HFFc6 (cell line): ENCODE data around the gene FPR3. TPM values are rescaled to one million over a fixed set of nuclear protein-coding genes. Genes with fewer than 3 reads are reported as not detected.

Experiments
- DNase-seq: peaks from one replicate; pipeline ENCODE4 v3.0.0-alpha.2; 2018
- H3K27ac Mint-ChIP-seq: 2 replicates; pipeline ENCODE4 v1.8.0; 2020; ENCODE audit warnings: mild to moderate bottlenecking, mixed read lengths
- H3K27me3 Mint-ChIP-seq: 2 replicates; pipeline ENCODE4 v1.8.0; 2021; ENCODE audit warnings: mild to moderate bottlenecking, moderate library complexity, mixed read lengths; ENCODE audit not compliant: insufficient read depth
- H3K36me3 Mint-ChIP-seq: 2 replicates; pipeline ENCODE4 v1.8.0; 2021; ENCODE audit warnings: low read depth, mixed read lengths
- H3K4me1 Mint-ChIP-seq: 2 replicates; pipeline ENCODE4 v1.8.0; 2020; ENCODE audit warnings: low read depth, mixed read lengths
- H3K4me3 Mint-ChIP-seq: 2 replicates; pipeline ENCODE4 v1.8.0; 2020; ENCODE audit warnings: mild to moderate bottlenecking, moderate library complexity, mixed read lengths
- H3K9me3 Mint-ChIP-seq: 2 replicates; pipeline ENCODE4 v1.8.0; 2020; ENCODE audit warnings: mild to moderate bottlenecking, mixed read lengths
- CTCF ChIP-seq: fragments of 200-600 bp; sonication (generic); IDR thresholded peaks from 2 replicates; pipeline ENCODE4 v1.5.0; 2021; ENCODE audit warnings: antibody characterized with exemption, mild to moderate bottlenecking
- long read RNA-seq: library from polyadenylated mRNA; unstranded; transcript quantifications from one replicate; pipeline ENCODE4 v2.0.0, GENCODE V29; 2019
- total RNA-seq, 6 experiments: library from RNA; stranded (reverse); fragmentation: NEBNext Ultra II Directional; extraction: Animal tissue kit (Norgen Biotek cat#: 25700); gene quantifications; 2 replicates in 1 of 6; 3 replicates in 5 of 6; pipeline ENCODE4 v1.2.3, GENCODE V29; 2021

FPR3 gene
- not detected for total RNA-seq
- long read RNA-seq, result 0 reads

DNA sequence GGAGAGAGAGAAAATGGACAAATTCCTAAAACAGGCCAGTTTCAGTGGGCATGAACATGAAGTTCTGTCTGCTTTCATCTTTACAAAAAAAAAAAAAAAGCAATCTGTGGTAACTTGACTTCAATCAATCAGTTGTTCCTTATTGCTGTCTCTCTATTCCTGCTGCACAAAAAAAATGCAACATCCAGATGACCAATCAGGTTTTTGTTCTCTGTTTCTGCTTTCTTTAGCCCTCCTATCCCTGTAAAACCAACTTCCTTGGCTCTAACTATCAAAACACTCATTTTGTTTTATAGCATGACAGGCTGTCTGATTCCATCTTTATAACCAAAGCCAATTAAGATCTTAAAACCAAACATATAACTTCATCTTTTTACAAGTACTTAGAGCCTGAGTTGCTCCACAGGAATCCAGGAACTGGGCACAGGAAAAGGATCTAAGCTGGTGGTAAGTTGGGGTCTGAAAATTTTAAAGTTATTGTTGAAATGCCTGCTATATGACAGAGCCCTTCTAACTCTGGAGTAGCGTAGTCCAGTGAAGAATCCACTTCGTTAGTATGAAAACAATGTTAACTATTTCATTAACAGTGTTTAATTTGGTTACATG is at the start of gene FPR3:
Gene FPR3, plus strand, starts transcription at position 273 of the 606 bp plus-strand sequence. CDS start 28,592 bp downstream, outside the sequence.
- Mint-ChIP-seq H3K4me3 (no peak within 1 kb of the TSS), H3K27ac (no peak within 1 kb of the TSS), H3K4me1 (peaks cover 40% of the 10 kb centered on the region), H3K36me3 (no peaks in the 10 kb centered on the region), H3K9me3 (peaks cover 9% of the 10 kb centered on the region; the same call in 1 of the 2 replicates), H3K27me3 (peaks cover 3% of the 10 kb centered on the region)
- DNase-seq, result no peak
- no peak for TF ChIP-seq CTCF

DNA sequence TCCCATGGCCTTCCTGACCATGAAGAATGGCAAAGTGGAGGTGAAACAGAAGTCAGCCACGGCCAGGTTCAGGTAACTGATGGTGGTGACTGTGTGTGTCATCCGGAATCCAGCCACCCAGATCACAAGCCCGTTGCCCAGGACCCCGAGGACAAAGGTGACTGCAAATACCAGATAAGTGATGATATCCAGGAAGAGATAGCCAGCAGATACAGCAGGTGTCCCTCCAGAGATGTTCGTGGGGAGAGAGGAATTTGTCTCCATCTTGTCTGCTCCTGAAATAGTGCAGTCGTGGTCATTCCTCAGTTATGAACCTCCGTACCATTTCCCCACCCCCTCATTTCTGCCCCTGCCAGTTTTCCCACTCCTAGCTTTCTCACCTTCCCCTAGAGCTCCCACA is 48.2 kb upstream of the FPR3 start:
- H3K27me3 Mint-ChIP-seq, result peaks cover 14% of the 10 kb centered on the region
- H3K36me3 Mint-ChIP-seq, result no peaks in the 10 kb centered on the region; the same call in 1 of the 2 replicates
- H3K9me3 Mint-ChIP-seq, result no peaks in the 10 kb centered on the region; the same call in 1 of the 2 replicates
- no peak overlapping the region for H3K27ac Mint-ChIP-seq
- no peak overlapping the region for H3K4me3 Mint-ChIP-seq
- TF ChIP-seq CTCF, result no peak
- DNase-seq, result no peak
- peaks cover 36% of the 10 kb centered on the region for H3K4me1 Mint-ChIP-seq

- Mint-ChIP-seq H3K4me3 (no peak overlapping the region), H3K36me3 (no peaks in the 10 kb centered on the region; the same call in 1 of the 2 replicates), H3K9me3 (no peaks in the 10 kb centered on the region; the same call in 1 of the 2 replicates), H3K27me3 (peaks cover 15% of the 10 kb centered on the region), H3K27ac (peak overlapping the region; percentile 26; the same call in 1 of the 2 replicates), H3K4me1 (peaks cover 25% of the 10 kb centered on the region)
- peak; percentile 48 for DNase-seq
- TF ChIP-seq CTCF, result no peak
These were observed 45.0 kb upstream of the FPR3 start for GRCh38 chr19:51749979-51750378.

- H3K27ac Mint-ChIP-seq, result no peak overlapping the region; the same call in 1 of the 2 replicates
- DNase-seq, result peak; percentile 12
- peaks cover 15% of the 10 kb centered on the region for H3K27me3 Mint-ChIP-seq
- no peak for TF ChIP-seq CTCF
- H3K4me1 Mint-ChIP-seq, result peaks cover 21% of the 10 kb centered on the region
- H3K4me3 Mint-ChIP-seq, result peak overlapping the region; percentile 27; the same call in 1 of the 2 replicates
- H3K36me3 Mint-ChIP-seq, result no peaks in the 10 kb centered on the region; the same call in 1 of the 2 replicates
- peaks cover 1% of the 10 kb centered on the region for H3K9me3 Mint-ChIP-seq
These were observed 44.4 kb upstream of the FPR3 start for GRCh38 chr19:51750400-51751094.

DNA sequence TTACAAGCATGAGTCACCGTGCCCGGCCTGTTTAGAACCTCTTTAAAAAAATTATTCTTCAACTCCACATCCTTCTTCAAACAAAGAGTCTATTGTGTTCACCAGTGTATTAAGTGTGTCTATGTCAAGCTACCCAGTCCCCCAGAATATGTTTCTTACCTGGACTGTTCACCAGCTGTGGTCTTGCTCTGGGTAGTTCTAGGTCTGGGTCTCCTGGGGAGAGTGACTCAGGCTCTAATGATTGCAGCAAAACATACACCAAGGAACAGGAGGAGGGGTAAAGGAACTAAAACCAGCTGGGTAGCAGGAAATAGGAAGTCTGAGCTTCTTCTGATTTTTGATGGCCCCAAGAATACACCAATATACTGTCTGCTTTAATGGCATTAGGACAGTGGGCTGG is 43.3 kb upstream of the FPR3 start, which contains the start of gene FPR1:
Gene FPR1, minus strand, starts transcription at position 224 of the 400 bp plus-strand sequence. CDS start 4,884 bp downstream, outside the sequence.
- Mint-ChIP-seq H3K9me3 (peaks cover 4% of the 10 kb centered on the region), H3K36me3 (no peaks in the 10 kb centered on the region; the same call in 1 of the 2 replicates), H3K4me3 (peak within 1 kb of the TSS; percentile 29), H3K4me1 (peaks cover 19% of the 10 kb centered on the region), H3K27ac (peak within 1 kb of the TSS; percentile 10; the same call in 1 of the 2 replicates), H3K27me3 (peaks cover 21% of the 10 kb centered on the region)
- no peak for TF ChIP-seq CTCF
- no peak for DNase-seq
